Transverse colon (tissue), 4 donors: ENCODE measurements around the gene IGDCC3. TPM values are rescaled to one million over a fixed set of nuclear protein-coding genes. Genes with fewer than 3 reads are reported as not detected.

Experiments used
- DNase-seq: peaks from one replicate; pipeline ENCODE4 v3.0.0-alpha.2; 2019
- H3K27ac ChIP-seq, 4 donors: fragments of 200-600 bp; sonication (generic); 2 replicates each; pipeline ENCODE4 v1.5.1; 2016 to 2018; ENCODE audit warnings: inconsistent platforms in 4 of 4
- H3K27me3 ChIP-seq: fragments of 200-600 bp; sonication (generic); 2 replicates; pipeline ENCODE4 v1.5.1; 2017; ENCODE audit warnings: inconsistent platforms
- H3K36me3 ChIP-seq, 4 donors: fragments of 200-600 bp; sonication (generic); 2 replicates each; pipeline ENCODE4 v1.5.1; 2017 to 2019; ENCODE audit warnings: inconsistent platforms in 4 of 4
- H3K4me1 ChIP-seq, 4 donors: fragments of 200-600 bp; sonication (generic); 2 replicates each; pipeline ENCODE4 v1.5.1; 2017 to 2020; ENCODE audit warnings: inconsistent platforms in 4 of 4
- H3K4me3 ChIP-seq, 4 donors: fragments of 200-600 bp; sonication (generic); 1 replicate in 1 of 4; 2 replicates in 3 of 4; pipeline versions ENCODE4 v1.5.1 to v1.6.1; 2017 to 2019; ENCODE audit warnings: inconsistent platforms in 4 of 4
- H3K9me3 ChIP-seq, 2 donors: fragments of 200-600 bp; sonication (generic); 2 replicates each; pipeline ENCODE4 v1.5.1; 2017 to 2019; ENCODE audit warnings: inconsistent platforms in 2 of 2
- EP300 ChIP-seq: sonication (generic); formaldehyde crosslinking; IDR thresholded peaks from one replicate; pipeline ENCODE4 v1.6.1; 2017; ENCODE audit warnings: antibody characterized with exemption, low read depth
- POLR2A ChIP-seq: fragments of 450-650 bp; IDR thresholded peaks from one replicate; pipeline ENCODE4 v1.6.1; 2016; ENCODE audit warnings: antibody characterized with exemption, mild to moderate bottlenecking, moderate library complexity
- POLR2AphosphoS5 ChIP-seq, 3 donors: sonication (generic); formaldehyde crosslinking; IDR thresholded peaks; one replicate each; pipeline ENCODE4 v1.6.1; 2016; ENCODE audit warnings: antibody characterized with exemption in 3 of 3
- WGBS, 2 donors: methylation state at CpG; one replicate each; pipeline ENCODE4 v1.1.5; 2018; ENCODE audit warnings: low coverage in 1 of 2; 5-methylcytosine and 5-hydroxymethylcytosine counted together
- in situ Hi-C, 4 donors: fragments of 200-750 bp; cut with MboI; loops; one replicate each; pipeline versions ENCODE4 v1.15.0 to v1.15.1; 2017; ENCODE audit warnings: low sequenced_read_pairs in 3 of 4, low pct_ligation_motif_present in 1 of 4, low pct_unique_long_range_greater_than_20kb in 1 of 4
- intact Hi-C: fragments of 100-400 bp; cut with DNase I; formaldehyde crosslinking; loops from one replicate; pipeline ENCODE4 v1.15.1; 2023; ENCODE audit warnings: low total_unique reads
- total RNA-seq, 4 donors: library from RNA; depleted of rRNA; stranded (reverse); fragments of >200 nt; gene quantifications; one replicate each; pipeline ENCODE4 v1.1.0, GENCODE V29; 2016
- TF ChIP-seq, protein P1 (sequence below), 5 experiments: fragments of 200-600 bp in 3 of 5; fragments of 450-650 bp in 2 of 5; sonication (generic) in 3 of 5; IDR thresholded peaks; 1 replicate in 2 of 5; 2 replicates in 3 of 5; pipeline ENCODE4 v1.5.1; 2016 to 2017; ENCODE audit warnings: antibody characterized with exemption in 5 of 5, inconsistent platforms in 3 of 5, mild to moderate bottlenecking in 2 of 5, moderate library complexity in 1 of 5

The IGDCC3 gene
- total RNA-seq, 4 donors from 2014 or later = not detected

GRCh38 chr15:65298731-65299130 lies 79.1 kb downstream of the IGDCC3 start:
- intact Hi-C loops = no loop called here
- no peak overlapping the region for H3K4me3 ChIP-seq
- H3K27ac ChIP-seq = no peak overlapping the region
- no peak for DNase-seq
- peaks cover 0 to 28% (median 16%) of the 10 kb centered on the region in 4 donors for H3K4me1 ChIP-seq
- in situ Hi-C loops = loop anchor here in 3 of 4 donors (10.0 to 25.0 kb wide), 2 partner anchors 114 to 261 kb away; partner anchors contain the start of genes MTFMT (in 3 of the 3), SLC51B (in 3 of the 3) and CLPX (in 1 of the 3)
- no peaks in the 10 kb centered on the region for H3K36me3 ChIP-seq
- H3K9me3 ChIP-seq = no peaks in the 10 kb centered on the region
- 82 to 88% methylated on average over 2 to 11 of the region's 11 CpGs for WGBS, 2 donors
- no peak for TF ChIP-seq POLR2AphosphoS5 (IDR thresholded peaks at IDR 0.05)
- no peak for TF ChIP-seq POLR2A
- TF ChIP-seq EP300 = no peak
- TF ChIP-seq, protein P1, sequence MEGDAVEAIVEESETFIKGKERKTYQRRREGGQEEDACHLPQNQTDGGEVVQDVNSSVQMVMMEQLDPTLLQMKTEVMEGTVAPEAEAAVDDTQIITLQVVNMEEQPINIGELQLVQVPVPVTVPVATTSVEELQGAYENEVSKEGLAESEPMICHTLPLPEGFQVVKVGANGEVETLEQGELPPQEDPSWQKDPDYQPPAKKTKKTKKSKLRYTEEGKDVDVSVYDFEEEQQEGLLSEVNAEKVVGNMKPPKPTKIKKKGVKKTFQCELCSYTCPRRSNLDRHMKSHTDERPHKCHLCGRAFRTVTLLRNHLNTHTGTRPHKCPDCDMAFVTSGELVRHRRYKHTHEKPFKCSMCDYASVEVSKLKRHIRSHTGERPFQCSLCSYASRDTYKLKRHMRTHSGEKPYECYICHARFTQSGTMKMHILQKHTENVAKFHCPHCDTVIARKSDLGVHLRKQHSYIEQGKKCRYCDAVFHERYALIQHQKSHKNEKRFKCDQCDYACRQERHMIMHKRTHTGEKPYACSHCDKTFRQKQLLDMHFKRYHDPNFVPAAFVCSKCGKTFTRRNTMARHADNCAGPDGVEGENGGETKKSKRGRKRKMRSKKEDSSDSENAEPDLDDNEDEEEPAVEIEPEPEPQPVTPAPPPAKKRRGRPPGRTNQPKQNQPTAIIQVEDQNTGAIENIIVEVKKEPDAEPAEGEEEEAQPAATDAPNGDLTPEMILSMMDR (IDR thresholded peaks at IDR 0.05) = no peak
- no peaks in the 10 kb centered on the region for H3K27me3 ChIP-seq

DNA sequence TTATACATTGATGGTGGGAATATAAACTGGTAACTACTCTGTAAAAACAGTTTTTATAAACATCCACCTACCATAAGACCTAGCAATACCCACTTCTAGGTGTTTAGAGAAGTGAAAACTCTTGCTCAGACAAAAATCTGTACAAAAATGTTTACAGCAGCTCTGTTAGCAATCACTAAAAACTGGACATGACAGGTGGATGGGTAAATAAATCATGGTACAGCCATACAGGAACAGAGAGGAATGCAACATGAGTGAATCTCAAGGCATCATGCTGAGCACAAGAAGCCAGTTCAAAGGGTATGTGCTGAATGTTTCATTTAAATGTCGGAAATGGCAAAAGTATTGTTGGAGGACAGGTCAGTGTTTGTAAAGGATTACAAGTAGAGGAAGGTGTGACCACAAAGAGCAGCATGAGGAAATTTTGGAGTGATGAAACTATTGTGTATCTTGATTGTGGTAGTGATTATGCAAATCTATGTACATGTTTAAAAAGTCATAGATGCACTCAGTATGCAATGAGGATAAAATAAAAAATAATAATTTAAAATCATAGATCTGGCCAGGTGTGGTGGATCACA lies 84.8 kb downstream of the IGDCC3 start:
- no peak for DNase-seq
- in situ Hi-C loops = loop anchor here in 3 of 4 donors (10.0 to 25.0 kb wide), 2 partner anchors 108 to 256 kb away; partner anchors contain the start of genes MTFMT (in 3 of the 3), SLC51B (in 3 of the 3) and CLPX (in 1 of the 3)
- Histone ChIP-seq H3K9me3 (no peaks in the 10 kb centered on the region), H3K27ac (no peak overlapping the region), H3K27me3 (no peaks in the 10 kb centered on the region), H3K4me1 (peaks cover 0 to 21% (median 16%) of the 10 kb centered on the region in 4 donors), H3K4me3 (no peak overlapping the region), H3K36me3 (no peaks in the 10 kb centered on the region)
- 77 to 89% methylated on average over 1 of the region's 1 CpG for WGBS, 2 donors
- TF ChIP-seq POLR2AphosphoS5 (IDR thresholded peaks at IDR 0.05) (no peak), EP300 (no peak), POLR2A (no peak)
- TF ChIP-seq, protein P1 (IDR thresholded peaks at IDR 0.05) = no peak
- intact Hi-C loops = no loop called here

- WGBS, 2 donors = 81 to 87% methylated on average over 7 of the region's 7 CpGs
- Histone ChIP-seq H3K4me1 (peaks cover 4 to 18% (median 14%) of the 10 kb centered on the region in 4 donors), H3K36me3 (no peaks in the 10 kb centered on the region), H3K27ac (no peak overlapping the region), H3K27me3 (no peaks in the 10 kb centered on the region), H3K9me3 (no peaks in the 10 kb centered on the region), H3K4me3 (no peak overlapping the region)
- in situ Hi-C loops = loop anchor here in 3 of 4 donors (10.0 to 25.0 kb wide), 2 partner anchors 105 to 253 kb away; partner anchors contain the start of genes MTFMT (in 3 of the 3), SLC51B (in 3 of the 3) and CLPX (in 1 of the 3)
- intact Hi-C loops = no loop called here
- no peak for TF ChIP-seq EP300
- TF ChIP-seq POLR2AphosphoS5 (IDR thresholded peaks at IDR 0.05) = no peak
- TF ChIP-seq, protein P1 (IDR thresholded peaks at IDR 0.05) = no peak
- no peak for TF ChIP-seq POLR2A
- no peak for DNase-seq
Measured at GRCh38 chr15:65290228-65290627, 87.6 kb downstream of the IGDCC3 start.

GRCh38 chr15:65289261-65289854 lies 88.4 kb downstream of the IGDCC3 start:
- H3K4me1 ChIP-seq = peaks cover 4 to 19% (median 16%) of the 10 kb centered on the region in 4 donors
- no peaks in the 10 kb centered on the region for H3K9me3 ChIP-seq
- WGBS, 2 donors = 81 to 90% methylated on average over 2 to 7 of the region's 7 CpGs

More at GRCh38 chr15:65289261-65289854, 88.4 kb downstream of the IGDCC3 start:
- intact Hi-C loops = no loop called here
- in situ Hi-C loops = loop anchor here in 3 of 4 donors (25.0 kb wide), 1 partner anchor 252 kb away; the partner anchor contains the start of genes MTFMT (in 3 of the 3) and SLC51B (in 3 of the 3)
- no peak for DNase-seq
- Histone ChIP-seq H3K36me3 (no peaks in the 10 kb centered on the region), H3K27ac (no peak overlapping the region), H3K27me3 (no peaks in the 10 kb centered on the region), H3K4me3 (no peak overlapping the region)
- no peak for TF ChIP-seq POLR2A
- TF ChIP-seq, protein P1 (IDR thresholded peaks at IDR 0.05) = no peak
- TF ChIP-seq POLR2AphosphoS5 (IDR thresholded peaks at IDR 0.05) = no peak
